NOMO-1 treated with DMSO at 0.1 percent for 48 hours (cell line): Measurements from ENCODE around the gene KRT86.
"Not testable (repeated sequence)": the region's sequence is repeated elsewhere in the genome, so short reads cannot be mapped to it uniquely, and the experiment has no call there.

Source experiments
- DNase-seq: peaks from one replicate; lab custom pipeline; 2025; ENCODE audit not compliant: unreplicated experiment; lab: John Stamatoyannopoulos, UW

Gene KRT86

GRCh38 chr12:52313461-52313860 lies 39.0 kb downstream of the KRT86 start:
- DNase-seq = no peak

GRCh38 chr12:52313926-52314325 lies 39.5 kb downstream of the KRT86 start:
- DNase-seq = no peak

- no peak for DNase-seq
Measured at GRCh38 chr12:52314511-52314910, 40.1 kb downstream of the KRT86 start.

GRCh38 chr12:52315721-52316120 lies 41.3 kb downstream of the KRT86 start:
- DNase-seq = not testable (repeated sequence)

GRCh38 chr12:52316290-52316689 lies 41.8 kb downstream of the KRT86 start:
- DNase-seq = no peak

- DNase-seq = no peak
Measured at GRCh38 chr12:52316701-52317100, 42.3 kb downstream of the KRT86 start.

- no peak for DNase-seq
Measured at GRCh38 chr12:52317468-52318052, 43.1 kb downstream of the KRT86 start.

- DNase-seq = no peak
Measured at GRCh38 chr12:52318241-52318990, 44.0 kb downstream of the KRT86 start.

- no peak for DNase-seq
Measured at GRCh38 chr12:52319097-52319496, 44.7 kb downstream of the KRT86 start.

- DNase-seq = no peak
Measured at GRCh38 chr12:52320784-52321400, 46.4 kb downstream of the KRT86 start, which contains the start of gene KRT83. KRT83 (minus strand) TSS chr12:52321398; CDS start chr12:52321335, 63 bp downstream.

GRCh38 chr12:52321418-52321817 lies 47.0 kb downstream of the KRT86 start:
- no peak for DNase-seq

- no peak for DNase-seq
Measured at GRCh38 chr12:52322069-52322468, 47.6 kb downstream of the KRT86 start.

GRCh38 chr12:52323001-52323400 lies 48.6 kb downstream of the KRT86 start:
- DNase-seq = no peak

GRCh38 chr12:52323416-52324152 lies 49.1 kb downstream of the KRT86 start:
- no peak for DNase-seq

GRCh38 chr12:52324153-52324444 lies 49.7 kb downstream of the KRT86 start:
- DNase-seq = no peak

GRCh38 chr12:52327052-52327829 lies 52.8 kb downstream of the KRT86 start:
- peak; percentile 88 for DNase-seq

GRCh38 chr12:52327830-52328500 lies 53.5 kb downstream of the KRT86 start:
- no peak for DNase-seq

GRCh38 chr12:52331039-52331438 lies 56.6 kb downstream of the KRT86 start:
- DNase-seq = no peak

GRCh38 chr12:52331833-52332232 lies 57.4 kb downstream of the KRT86 start:
- no peak for DNase-seq

- DNase-seq = no peak
Measured at GRCh38 chr12:52332381-52332780, 57.9 kb downstream of the KRT86 start.
